Stimulated activated CD4-positive, alpha-beta T cell treated with anti-CD3 and anti-CD28 coated beads, Interleukin-4, amount 100 ng/mL, for 48 hours (primary cell): ENCODE results near the gene OSCP1.

ENCODE experiments used
- DNase-seq, 2 donors: peaks; one replicate each; pipeline ENCODE4 v3.0.0-alpha.2; 2020; ENCODE audit warnings: low read depth in 2 of 2

OSCP1 gene

DNA sequence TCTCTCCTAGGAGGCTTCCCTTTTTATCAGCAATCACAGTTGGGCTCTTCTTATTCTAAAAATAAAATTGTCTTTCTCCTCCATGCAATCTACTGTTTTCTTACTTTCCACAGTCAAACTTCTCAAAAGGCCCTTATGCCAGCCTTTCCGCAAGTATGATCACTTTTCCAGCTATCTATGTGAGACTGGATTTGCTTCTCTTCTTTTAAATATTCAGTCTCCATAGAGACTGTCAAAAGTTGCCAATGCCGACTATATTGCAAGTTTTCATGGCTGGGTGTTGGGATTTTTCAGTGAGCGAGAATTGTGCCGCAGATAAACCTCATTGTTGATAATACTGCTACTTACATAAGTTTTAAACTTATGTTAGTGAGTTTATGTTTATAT is 47.8 kb downstream of the OSCP1 start:
- no peak for DNase-seq

DNA sequence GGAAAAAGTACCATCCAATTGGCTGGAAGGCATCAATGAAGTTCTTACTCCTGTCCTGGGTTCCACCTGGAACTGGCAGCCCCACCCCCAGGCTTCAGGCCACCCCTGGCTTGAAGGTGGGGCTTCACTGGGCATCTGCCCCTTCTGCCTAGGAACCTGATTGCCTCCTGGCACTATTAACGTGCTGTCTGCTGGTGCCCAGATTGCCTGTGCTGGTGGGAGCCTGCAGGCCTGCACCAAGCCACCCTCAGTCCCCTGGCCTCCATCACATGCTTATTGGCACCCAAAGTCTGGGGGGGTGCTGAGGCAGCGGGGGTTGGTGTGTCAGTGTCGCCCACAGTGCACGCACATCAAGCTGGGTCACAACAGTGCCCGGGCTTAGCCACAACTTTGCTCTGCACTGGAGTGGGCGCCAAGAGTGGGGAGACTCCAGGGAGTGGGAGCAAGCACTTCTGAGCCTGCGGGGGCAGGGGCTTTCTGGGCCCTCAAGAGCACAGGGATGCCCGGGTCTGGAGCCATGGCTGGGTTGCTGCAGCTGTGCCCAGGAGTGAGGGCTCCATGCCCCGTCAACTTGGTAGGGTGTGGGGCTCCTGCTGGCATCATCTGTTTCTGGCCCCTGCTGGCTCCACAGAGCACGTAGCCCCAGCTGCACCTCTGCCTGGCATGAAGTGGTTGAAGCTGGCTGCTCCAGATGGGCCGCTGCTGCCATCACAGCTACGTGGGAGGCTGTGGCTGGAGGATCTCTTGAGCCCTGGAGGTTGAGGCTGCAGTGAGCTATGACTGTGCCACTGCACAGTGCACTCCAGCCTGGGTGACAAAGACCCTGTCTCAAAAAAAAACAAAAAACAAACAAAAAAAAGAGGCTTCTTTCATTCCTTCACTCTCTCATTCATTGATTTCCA is 48.4 kb downstream of the OSCP1 start:
- no peak for DNase-seq

DNA sequence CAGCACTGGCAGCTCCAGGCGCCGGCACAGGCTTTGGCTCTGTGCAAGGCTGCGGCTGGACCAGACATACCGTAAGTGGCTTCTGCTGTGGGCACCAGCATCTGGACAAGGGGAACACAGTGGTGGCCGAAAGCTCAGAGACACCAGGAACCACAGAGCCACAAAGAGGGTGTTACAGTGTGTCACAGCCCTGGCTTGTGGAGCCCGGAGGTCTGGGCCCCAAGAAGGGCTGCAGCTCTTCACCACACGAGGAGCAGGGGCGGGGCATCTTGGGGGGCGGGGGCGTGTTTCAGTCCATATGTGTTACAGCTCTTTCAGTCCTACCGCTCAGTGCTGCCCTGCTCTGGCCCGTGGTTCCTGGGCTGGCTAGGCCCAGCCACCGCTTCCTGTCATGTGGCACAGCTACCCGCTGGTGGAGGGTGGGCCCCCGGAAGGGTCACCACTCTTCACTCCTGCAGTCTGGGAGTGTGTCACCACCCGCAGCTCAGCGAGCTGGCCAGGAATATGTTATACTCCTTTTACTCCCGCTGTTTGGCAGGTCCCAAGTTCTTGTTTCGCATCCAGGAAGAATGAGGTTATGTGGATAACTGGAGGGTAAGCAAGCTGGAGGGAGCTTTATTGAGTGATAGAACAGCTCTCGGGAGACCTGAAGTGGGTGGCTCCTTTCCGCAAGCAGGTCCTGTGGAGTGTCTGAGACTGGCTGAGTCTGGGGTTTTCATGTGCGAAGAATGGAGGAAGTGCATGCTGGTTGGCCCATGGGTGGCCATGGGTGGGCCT is 49.2 kb downstream of the OSCP1 start:
- peak; percentile 57 to 62 for DNase-seq

DNA sequence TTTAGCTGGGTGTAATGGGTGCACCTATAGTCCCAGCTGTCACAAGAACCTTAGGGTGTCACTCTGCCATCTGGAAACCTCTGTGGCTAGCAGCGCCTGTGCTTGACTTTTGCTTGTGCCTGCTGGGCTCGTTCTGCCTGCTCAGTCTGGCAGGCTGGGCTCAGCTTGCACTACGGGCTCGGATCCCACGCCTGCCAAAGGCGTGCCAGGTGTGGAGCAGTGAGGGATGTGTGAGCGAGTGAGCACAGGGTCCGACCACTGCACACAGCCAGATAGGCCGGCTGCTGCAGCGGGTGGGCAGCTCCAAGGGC is 49.8 kb downstream of the OSCP1 start:
- no peak for DNase-seq

DNA sequence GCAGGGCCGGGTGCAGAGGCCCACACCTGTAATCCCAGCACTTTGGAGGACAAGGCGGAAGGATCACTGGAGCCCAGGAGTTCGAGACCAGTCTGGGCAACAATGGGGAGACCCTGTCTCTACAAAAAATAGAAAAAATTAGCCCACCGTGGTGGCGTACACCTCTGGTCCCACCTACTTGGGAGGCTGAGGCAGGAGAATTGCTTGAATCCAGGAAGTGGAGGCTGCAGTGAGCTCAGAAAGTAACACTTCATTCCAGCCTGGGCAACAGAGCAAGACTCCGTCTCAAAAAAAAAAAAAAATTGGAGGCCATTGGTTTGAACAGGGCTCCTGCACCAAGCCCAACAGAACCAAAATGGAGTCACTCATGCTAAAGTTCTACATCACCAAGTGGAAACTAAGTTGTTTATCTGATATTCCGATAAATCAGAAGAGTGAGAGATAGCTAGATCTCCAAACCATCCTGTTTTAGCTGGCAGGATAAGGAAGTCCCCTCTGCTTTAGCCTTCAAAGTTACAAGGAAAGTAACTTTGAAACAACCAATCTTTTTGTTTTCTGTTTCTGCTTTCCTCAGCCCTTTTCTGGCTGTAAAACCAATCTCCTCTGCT is 51.8 kb downstream of the OSCP1 start:
- DNase-seq: no peak

DNA sequence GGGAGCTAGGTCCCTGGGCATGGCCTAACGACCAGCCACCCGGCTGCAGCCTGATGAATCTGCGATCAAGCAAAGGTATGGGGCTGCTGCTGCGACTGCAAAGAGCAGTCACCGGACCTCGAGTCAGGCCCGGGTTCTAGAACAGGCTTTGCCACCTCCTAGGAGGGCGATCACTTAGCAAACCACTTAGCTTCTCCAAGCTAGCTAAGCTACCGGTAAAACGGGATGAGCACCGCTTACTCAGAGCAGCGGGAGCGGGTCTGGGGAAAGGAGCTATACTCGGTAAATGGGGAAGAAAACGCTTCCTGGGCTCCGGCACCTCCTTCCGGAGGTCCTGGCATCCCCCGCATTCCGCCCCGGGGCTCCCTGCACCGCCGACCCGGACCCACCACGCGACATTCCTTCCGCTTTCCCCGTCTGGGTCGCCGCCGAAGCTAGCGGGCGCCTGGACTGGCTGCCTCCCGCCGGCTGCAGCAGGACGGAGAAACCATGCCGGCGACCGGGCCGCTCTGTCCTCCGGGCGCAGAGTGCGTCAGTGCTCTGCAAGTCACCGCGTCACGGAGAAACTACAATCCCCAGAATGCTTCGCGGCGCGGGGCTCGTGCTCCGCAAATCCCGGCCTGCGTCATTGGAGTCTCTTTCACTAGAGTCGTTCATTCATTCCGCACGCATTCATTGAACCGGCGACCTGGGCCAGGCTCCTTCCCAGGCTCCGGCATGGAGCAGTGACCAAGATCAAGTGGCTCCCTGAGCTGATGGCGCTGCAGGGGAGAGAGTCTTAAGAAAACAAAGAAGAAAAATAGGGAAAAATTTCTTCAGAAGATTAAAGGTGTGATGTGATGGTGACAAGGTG is 52.6 kb downstream of the OSCP1 start, which contains the start of gene LSM10:
Gene LSM10, minus strand, starts transcription at position 531 of the 853 bp plus-strand sequence. CDS start 3,779 bp downstream, outside the sequence.
- DNase-seq: peak; percentile 87 to 88

DNA sequence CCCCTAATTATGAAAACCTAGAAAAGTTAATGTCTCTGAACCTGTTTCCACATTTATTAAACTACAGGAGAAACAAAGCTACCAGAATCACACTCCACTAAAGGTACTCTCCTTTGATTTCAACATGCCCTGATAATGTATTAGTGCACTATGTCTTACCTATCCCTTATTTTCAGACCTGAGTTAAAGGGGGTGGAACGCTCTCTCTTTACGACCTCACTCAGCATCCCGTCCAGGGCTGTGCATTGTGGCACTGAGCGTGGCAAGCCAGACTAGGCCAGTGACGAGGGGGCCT is 53.2 kb downstream of the OSCP1 start:
- no peak for DNase-seq

DNA sequence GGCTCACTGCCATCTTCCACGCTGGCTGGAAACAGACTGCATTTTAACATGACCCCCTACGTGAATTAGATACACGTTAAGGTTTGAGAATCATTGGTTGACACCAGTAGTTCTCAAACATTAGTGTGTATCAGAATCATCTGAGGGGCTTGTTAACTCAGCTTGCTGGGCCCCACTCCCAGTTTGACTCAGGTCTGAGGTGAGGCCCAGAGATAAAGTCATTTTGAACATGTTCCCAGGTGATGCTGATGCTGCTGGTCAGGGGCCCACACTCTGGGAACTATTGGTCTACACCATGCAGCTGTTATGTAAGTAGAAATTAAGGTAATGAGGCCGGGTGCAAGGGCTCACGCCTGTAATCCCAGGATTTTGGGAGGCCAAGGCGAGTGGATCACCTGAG is 53.9 kb downstream of the OSCP1 start:
- no peak for DNase-seq

DNA sequence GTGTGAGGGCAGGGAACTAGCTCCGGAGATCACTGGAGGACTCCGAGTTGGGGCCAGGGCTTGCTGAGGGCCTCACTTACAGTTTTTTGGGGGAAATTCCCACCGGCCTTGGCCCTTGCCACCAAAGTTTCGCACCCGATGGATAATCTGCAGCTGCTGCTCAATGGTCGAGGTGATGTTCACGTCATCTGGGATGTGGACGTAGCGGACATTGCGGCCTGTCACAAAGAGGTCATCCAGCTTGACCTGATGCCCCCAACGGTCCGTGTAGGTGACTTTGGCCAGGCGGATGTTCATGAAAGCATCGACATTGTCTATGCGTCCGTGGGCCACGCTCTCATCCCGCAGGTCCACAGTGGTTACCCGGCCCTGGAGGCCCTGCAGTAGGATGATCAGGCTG is 56.6 kb downstream of the OSCP1 start:
- no peak for DNase-seq

DNA sequence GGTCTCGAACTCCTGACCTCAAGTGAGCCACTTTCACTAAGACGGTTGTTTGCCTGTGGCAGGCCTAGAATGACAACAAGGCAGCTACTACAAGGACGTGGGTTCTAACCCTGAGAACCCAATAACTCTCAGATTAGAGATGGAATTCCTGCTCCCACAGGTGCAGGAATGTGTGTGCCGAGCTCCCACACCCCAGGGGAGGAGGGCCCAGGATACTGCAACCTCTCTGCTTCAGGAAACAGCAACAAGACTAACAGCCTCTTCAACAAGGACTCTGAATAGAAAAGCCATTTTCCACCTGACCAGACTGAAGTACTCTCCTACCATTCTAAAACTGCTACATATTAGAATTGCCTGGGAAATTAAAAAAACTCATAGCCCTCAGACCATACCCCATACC is 57.4 kb downstream of the OSCP1 start:
- DNase-seq: no peak

DNA sequence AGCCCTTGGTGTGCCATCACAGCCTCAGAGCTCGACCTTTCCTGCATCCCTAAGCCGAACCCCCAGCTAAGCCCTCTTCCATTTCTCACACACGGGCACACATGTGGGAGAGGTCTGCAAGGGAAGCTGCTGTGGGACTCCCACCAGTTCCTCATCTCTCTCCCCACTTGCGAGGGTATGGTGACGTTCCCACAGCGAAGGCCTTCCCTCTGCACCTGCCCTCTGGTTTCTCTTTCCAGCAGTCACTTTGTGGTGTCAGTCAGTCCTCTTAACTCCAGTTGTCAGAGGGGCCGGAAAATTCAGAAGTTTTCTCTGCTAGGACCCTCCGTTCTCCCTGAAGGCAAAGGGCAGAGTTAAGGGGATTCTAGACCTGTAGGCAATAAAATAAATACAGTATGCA is 59.0 kb downstream of the OSCP1 start:
- DNase-seq: no peak

DNA sequence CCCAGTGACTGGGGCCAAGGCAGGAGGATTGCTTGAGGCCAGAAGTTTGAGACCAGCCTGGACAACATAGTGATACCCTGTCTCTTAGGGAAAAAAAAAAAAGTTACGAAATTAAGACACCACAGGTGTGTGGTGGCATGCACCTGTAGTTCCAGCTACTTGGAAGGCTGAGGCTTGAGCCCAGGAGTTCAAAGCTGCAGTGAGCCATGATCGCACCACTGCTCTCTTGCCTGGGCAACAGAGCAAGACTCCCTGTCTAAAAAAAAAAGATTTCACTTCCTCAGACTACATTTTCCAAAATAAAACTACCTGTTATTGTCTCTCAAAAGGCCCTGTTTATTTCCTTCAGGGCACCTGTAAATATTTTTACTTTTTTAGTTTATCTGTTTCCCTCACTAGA is 59.8 kb downstream of the OSCP1 start:
- no peak for DNase-seq

DNA sequence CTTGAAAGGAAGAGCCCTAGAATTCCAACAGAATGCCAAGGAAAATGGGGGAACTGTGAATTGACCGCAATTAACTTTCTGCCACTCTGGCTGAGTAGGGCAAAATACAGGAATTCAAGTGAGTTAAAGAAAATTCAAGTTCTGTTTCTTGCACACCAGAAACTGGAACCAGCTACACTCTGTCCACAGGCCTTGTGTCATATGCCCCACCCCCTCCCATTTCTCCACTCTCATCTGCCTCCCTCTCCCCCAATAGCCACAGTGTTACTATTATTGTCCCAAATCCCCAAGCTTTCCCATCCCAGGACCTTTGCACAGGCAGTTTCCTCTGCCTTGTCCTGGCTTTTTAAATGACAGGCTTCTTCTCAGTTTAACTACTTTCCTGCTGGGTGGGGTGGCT is 60.3 kb downstream of the OSCP1 start:
- DNase-seq: no peak

DNA sequence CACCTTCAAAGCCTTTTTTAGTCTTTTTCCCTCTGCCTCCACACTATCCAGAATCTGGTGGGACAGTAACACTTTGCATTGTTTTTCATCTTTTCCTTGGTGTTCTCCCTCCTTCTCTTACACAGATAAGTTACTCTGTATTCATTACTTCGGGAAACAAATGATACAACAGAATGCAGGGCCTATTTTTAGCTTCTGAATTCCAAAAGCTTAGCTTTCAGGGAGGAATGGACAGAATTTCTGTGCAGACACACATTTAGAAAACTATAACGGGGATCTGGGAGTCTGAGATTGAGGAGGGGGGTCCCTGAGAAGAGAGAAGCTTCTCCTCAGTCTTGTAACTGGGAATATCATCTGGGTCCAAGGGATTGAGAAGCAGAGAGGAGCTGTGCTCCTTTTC is 61.0 kb downstream of the OSCP1 start:
- no peak for DNase-seq

DNA sequence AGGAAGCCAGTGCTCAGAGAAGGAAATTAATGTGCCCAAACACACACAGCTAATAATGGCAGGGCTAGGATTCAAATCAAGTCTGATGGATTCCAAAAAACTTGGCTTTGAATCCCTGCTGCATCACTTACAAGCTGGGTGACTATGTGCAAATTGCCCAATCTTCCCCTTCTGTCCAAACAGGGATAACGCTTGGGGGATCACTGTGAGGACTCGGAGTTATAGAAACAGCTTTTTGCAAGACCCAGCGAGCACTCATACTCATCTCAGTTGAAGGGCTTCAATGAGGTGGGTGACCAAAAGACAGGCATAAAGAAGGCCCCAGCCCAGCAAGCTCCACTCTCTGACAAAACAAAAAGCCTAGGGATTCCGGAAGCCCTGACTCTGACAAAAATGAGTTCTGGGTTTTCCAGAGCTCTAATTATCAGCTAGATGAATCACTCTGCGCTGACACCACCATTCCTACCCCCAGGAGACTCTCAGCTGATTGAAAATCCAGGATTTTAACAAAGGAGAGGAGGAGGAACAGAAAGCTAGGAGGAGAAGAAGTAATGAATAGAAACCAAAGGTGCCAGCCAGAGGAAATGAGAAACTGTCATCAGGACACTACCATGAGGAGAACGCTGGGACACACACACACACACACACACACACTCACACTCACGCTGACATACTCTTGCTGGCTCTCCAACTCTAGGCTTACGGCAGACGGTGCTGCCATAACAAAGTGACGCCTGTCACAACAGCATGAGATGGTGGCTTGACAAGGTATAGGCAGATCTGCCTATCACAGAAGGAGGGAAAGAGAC is 62.9 kb downstream of the OSCP1 start:
- DNase-seq: no peak

DNA sequence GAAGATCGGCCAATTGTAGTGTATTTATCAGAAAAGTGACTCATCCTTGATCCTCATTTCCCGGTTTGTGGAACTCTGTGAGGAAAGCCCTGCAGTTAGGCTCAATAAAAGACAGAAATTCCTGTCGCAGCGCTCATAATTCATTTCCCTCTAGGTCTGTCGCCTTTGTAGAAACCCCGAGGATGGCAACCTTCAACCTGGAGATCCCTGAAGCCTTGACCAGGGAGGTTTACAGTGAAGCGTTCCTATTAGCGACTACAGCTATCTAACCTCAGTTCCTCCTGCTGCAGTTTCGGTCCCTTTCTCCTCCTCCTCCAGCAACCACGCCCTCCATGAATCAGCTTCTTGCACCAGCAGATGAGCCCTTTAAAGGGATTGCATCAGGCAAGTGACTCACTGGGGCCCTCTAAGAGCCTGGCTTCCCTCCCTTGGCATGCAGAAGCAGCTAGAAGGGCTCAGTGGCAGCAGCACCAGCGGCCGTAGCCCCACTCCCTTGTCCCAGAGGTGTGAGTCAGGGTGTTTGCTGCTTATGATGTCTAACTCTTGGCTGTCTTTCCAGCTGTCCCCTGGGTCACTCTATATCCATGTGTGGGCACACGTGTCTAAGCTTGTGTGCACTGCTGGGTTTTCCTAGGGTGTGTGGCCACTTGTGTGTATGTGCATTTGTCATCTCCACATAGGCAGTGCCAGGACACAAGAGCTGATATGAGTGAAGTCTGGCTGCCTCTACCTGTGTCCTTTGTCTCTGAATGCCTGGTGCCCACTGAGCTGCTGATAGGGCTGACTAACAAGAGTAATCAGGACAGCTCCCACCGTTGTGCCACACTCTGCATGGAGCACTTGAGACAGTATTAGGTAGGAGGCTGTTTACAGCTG is 63.7 kb downstream of the OSCP1 start:
- peak; percentile 79 to 92 for DNase-seq

DNA sequence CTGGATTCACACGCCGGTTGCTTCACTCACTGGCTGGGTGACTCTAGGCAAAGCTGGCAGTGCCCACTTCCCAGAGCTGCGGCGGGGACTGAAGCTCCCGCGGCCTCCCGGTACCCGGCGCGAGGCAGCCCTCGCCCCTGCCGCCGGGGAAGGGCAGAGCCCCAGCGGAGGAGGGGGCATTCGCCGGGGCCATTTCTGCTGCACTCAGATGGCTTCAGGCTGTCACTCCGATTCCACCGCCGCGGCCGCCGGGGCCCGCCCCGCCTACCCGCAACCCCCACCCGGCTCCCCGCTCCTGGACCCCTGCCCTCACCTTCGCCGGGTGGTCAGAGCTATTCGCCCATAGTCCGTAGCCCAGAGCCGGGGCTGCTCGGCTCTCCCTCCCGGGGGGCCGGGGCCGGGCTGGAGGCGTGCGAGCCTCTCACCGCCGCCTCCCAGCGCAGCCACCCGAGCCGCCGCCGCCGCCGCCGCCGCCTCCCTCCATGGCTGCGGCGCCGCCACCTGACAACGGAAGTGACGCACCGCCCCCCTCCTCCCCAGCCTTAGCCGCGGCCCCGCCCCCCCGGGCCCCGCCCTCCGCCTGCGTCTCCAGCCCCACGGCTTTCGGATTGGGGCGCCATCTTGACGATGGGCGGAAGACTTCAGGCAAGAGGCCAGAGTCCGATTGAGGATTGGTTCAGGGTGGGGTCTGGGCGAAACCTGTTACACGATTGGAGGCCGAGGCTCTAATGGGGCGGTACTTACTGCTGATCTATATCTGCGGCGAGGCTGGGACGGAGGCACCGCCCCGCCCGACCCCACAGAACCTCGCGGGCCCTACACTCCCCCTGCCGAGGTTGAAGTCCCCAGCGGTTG is 64.6 kb downstream of the OSCP1 start, which contains the start of gene STK40:
Gene STK40, minus strand, starts transcription at position 515 of the 855 bp plus-strand sequence. CDS start 24,592 bp downstream, outside the sequence.
- peak; percentile 99 for DNase-seq

DNA sequence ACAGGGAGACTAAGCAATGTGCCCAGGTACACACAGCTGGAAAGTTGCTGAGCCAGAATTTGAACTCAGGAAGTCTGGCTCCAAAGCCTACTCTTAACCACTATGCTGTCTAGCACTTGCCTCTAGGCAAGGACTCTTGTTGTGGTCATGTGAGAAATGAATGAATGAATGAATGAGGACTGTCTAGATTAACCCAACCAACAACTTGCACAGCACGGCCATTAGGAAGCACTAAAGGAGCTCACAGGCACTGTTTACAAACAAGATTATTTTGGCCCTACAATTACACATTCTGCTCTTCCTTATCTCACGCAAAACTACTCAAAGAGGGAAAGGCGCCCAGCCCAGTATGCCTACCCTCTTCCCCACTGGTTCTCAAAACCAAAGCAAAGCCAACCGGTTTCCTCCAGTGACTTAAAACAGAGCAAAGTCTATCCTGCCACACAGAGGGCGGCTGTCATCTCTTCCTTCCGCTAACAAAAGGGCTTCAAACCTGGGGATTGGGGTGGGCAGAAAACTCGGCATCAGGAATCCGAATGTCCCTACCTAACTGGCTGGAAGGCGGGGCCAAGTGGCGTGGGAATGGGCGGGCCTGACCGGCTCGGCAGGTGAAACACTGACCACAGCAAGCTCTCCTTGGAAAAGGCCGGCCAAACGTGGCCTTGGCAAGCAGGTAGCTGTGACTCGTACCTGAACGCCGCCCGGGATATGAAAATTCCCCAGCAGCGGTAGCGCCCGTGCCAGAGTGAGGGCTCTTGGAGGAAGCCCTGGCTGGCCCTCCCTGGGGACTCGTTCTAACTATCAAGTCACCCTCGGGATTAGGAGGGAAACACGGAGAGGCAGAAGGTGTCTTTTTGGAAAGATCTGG is 65.5 kb downstream of the OSCP1 start:
- DNase-seq: peak in 1 of 2 donors; percentile 25
